ENCODE results near the gene SPATA32.
A peak's percentile ranks its signal among the peaks of the same experiment; 100 is the strongest.

The SPATA32 gene

GRCh38 chr17:45238155-45238774 is 23.6 kb downstream of the SPATA32 start:
- no peaks in the 10 kb centered on the region for H3K9me3 ChIP-seq (ENCODE audit: control insufficient read depth in 5 of 5, low read length in 5 of 5)
- H3K27me3 ChIP-seq (ENCODE audit: control insufficient read depth in 5 of 5, insufficient read depth in 4 of 5, low read length in 5 of 5), result no peaks in the 10 kb centered on the region
- peaks cover 0 to 72% (median 48%) of the 10 kb centered on the region in 5 donors for H3K36me3 ChIP-seq (ENCODE audit: control insufficient read depth in 5 of 5, insufficient read depth in 5 of 5, low read length in 5 of 5)
- no peak overlapping the region for H3K9ac ChIP-seq (ENCODE audit: low read length in 5 of 5)
- H3K4me1 ChIP-seq (ENCODE audit: control insufficient read depth in 5 of 5, insufficient read depth in 5 of 5, low read length in 5 of 5), result peaks cover 0 to 2% (median 0%) of the 10 kb centered on the region in 5 donors
- no peak overlapping the region for H3K27ac ChIP-seq (ENCODE audit: low read depth, low read length)
- H3K4me3 ChIP-seq (ENCODE audit: low read depth in 1 of 5, low read length in 5 of 5), result no peak overlapping the region

GRCh38 chr17:45237686-45238085 is 24.2 kb downstream of the SPATA32 start:
- Histone ChIP-seq H3K27me3 (ENCODE audit: control insufficient read depth in 5 of 5, insufficient read depth in 4 of 5, low read length in 5 of 5) (no peaks in the 10 kb centered on the region), H3K27ac (ENCODE audit: low read depth, low read length) (no peak overlapping the region), H3K9ac (ENCODE audit: low read length in 5 of 5) (no peak overlapping the region), H3K9me3 (ENCODE audit: control insufficient read depth in 5 of 5, low read length in 5 of 5) (no peaks in the 10 kb centered on the region), H3K4me3 (ENCODE audit: low read depth in 1 of 5, low read length in 5 of 5) (no peak overlapping the region), H3K4me1 (ENCODE audit: control insufficient read depth in 5 of 5, insufficient read depth in 5 of 5, low read length in 5 of 5) (peaks cover 0 to 2% (median 0%) of the 10 kb centered on the region in 5 donors), H3K36me3 (ENCODE audit: control insufficient read depth in 5 of 5, insufficient read depth in 5 of 5, low read length in 5 of 5) (peaks cover 0 to 72% (median 44%) of the 10 kb centered on the region in 5 donors)

GRCh38 chr17:45236282-45236606 is 25.6 kb downstream of the SPATA32 start:
- peaks cover 2 to 7% (median 6%) of the 10 kb centered on the region in 5 donors for H3K4me1 ChIP-seq (ENCODE audit: control insufficient read depth in 5 of 5, insufficient read depth in 5 of 5, low read length in 5 of 5)
- H3K27ac ChIP-seq (ENCODE audit: low read depth, low read length), result no peak overlapping the region

GRCh38 chr17:45235416-45236281 is 26.2 kb downstream of the SPATA32 start:
- Histone ChIP-seq H3K4me3 (ENCODE audit: low read depth in 1 of 5, low read length in 5 of 5) (no peak overlapping the region), H3K9ac (ENCODE audit: low read length in 5 of 5) (no peak overlapping the region), H3K9me3 (ENCODE audit: control insufficient read depth in 5 of 5, low read length in 5 of 5) (no peaks in the 10 kb centered on the region), H3K27me3 (ENCODE audit: control insufficient read depth in 5 of 5, insufficient read depth in 4 of 5, low read length in 5 of 5) (no peaks in the 10 kb centered on the region), H3K4me1 (ENCODE audit: control insufficient read depth in 5 of 5, insufficient read depth in 5 of 5, low read length in 5 of 5) (peaks cover 2 to 13% (median 12%) of the 10 kb centered on the region in 5 donors), H3K36me3 (ENCODE audit: control insufficient read depth in 5 of 5, insufficient read depth in 5 of 5, low read length in 5 of 5) (peaks cover 0 to 56% (median 32%) of the 10 kb centered on the region in 5 donors), H3K27ac (ENCODE audit: low read depth, low read length) (no peak overlapping the region)

More at GRCh38 chr17:45236282-45236606, 25.6 kb downstream of the SPATA32 start:
- peaks cover 0 to 62% (median 38%) of the 10 kb centered on the region in 5 donors for H3K36me3 ChIP-seq (ENCODE audit: control insufficient read depth in 5 of 5, insufficient read depth in 5 of 5, low read length in 5 of 5)
- H3K9ac ChIP-seq (ENCODE audit: low read length in 5 of 5), result no peak overlapping the region
- H3K9me3 ChIP-seq (ENCODE audit: control insufficient read depth in 5 of 5, low read length in 5 of 5), result no peaks in the 10 kb centered on the region
- no peak overlapping the region for H3K4me3 ChIP-seq (ENCODE audit: low read depth in 1 of 5, low read length in 5 of 5)
- H3K27me3 ChIP-seq (ENCODE audit: control insufficient read depth in 5 of 5, insufficient read depth in 4 of 5, low read length in 5 of 5), result no peaks in the 10 kb centered on the region

- H3K27ac ChIP-seq (ENCODE audit: low read depth, low read length), result no peak overlapping the region
- no peaks in the 10 kb centered on the region for H3K9me3 ChIP-seq (ENCODE audit: control insufficient read depth in 5 of 5, low read length in 5 of 5)
- H3K9ac ChIP-seq (ENCODE audit: low read length in 5 of 5), result no peak overlapping the region
- peaks cover 0 to 48% (median 28%) of the 10 kb centered on the region in 5 donors for H3K36me3 ChIP-seq (ENCODE audit: control insufficient read depth in 5 of 5, insufficient read depth in 5 of 5, low read length in 5 of 5)
- H3K4me3 ChIP-seq (ENCODE audit: low read depth in 1 of 5, low read length in 5 of 5), result no peak overlapping the region
- H3K27me3 ChIP-seq (ENCODE audit: control insufficient read depth in 5 of 5, insufficient read depth in 4 of 5, low read length in 5 of 5), result no peaks in the 10 kb centered on the region
- H3K4me1 ChIP-seq (ENCODE audit: control insufficient read depth in 5 of 5, insufficient read depth in 5 of 5, low read length in 5 of 5), result peaks cover 2 to 22% (median 21%) of the 10 kb centered on the region in 5 donors
These were observed 27.1 kb downstream of the SPATA32 start for GRCh38 chr17:45234641-45235415.

- Histone ChIP-seq H3K27me3 (ENCODE audit: control insufficient read depth in 5 of 5, insufficient read depth in 4 of 5, low read length in 5 of 5) (no peaks in the 10 kb centered on the region), H3K9ac (ENCODE audit: low read length in 5 of 5) (no peak overlapping the region), H3K4me1 (ENCODE audit: control insufficient read depth in 5 of 5, insufficient read depth in 5 of 5, low read length in 5 of 5) (peaks cover 6 to 34% (median 33%) of the 10 kb centered on the region in 5 donors), H3K36me3 (ENCODE audit: control insufficient read depth in 5 of 5, insufficient read depth in 5 of 5, low read length in 5 of 5) (peaks cover 0 to 39% (median 19%) of the 10 kb centered on the region in 5 donors), H3K9me3 (ENCODE audit: control insufficient read depth in 5 of 5, low read length in 5 of 5) (no peaks in the 10 kb centered on the region), H3K27ac (ENCODE audit: low read depth, low read length) (no peak overlapping the region), H3K4me3 (ENCODE audit: low read depth in 1 of 5, low read length in 5 of 5) (no peak overlapping the region)
These were observed 28.4 kb downstream of the SPATA32 start for GRCh38 chr17:45233423-45233924.

GRCh38 chr17:45232514-45233422 is 29.1 kb downstream of the SPATA32 start:
- H3K4me1 ChIP-seq (ENCODE audit: control insufficient read depth in 5 of 5, insufficient read depth in 5 of 5, low read length in 5 of 5), result peaks cover 10 to 41% (median 40%) of the 10 kb centered on the region in 5 donors

GRCh38 chr17:45231481-45232116 is 30.3 kb downstream of the SPATA32 start:
- Histone ChIP-seq H3K9ac (ENCODE audit: low read length in 5 of 5) (no peak overlapping the region), H3K27ac (ENCODE audit: low read depth, low read length) (peak overlapping the region; percentile 46)

More at GRCh38 chr17:45232514-45233422, 29.1 kb downstream of the SPATA32 start:
- H3K4me3 ChIP-seq (ENCODE audit: low read depth in 1 of 5, low read length in 5 of 5), result no peak overlapping the region
- H3K27ac ChIP-seq (ENCODE audit: low read depth, low read length), result no peak overlapping the region
- no peak overlapping the region for H3K9ac ChIP-seq (ENCODE audit: low read length in 5 of 5)
- no peaks in the 10 kb centered on the region for H3K9me3 ChIP-seq (ENCODE audit: control insufficient read depth in 5 of 5, low read length in 5 of 5)
- H3K36me3 ChIP-seq (ENCODE audit: control insufficient read depth in 5 of 5, insufficient read depth in 5 of 5, low read length in 5 of 5), result peaks cover 0 to 32% (median 17%) of the 10 kb centered on the region in 5 donors
- H3K27me3 ChIP-seq (ENCODE audit: control insufficient read depth in 5 of 5, insufficient read depth in 4 of 5, low read length in 5 of 5), result no peaks in the 10 kb centered on the region

More at GRCh38 chr17:45231481-45232116, 30.3 kb downstream of the SPATA32 start:
- Histone ChIP-seq H3K36me3 (ENCODE audit: control insufficient read depth in 5 of 5, insufficient read depth in 5 of 5, low read length in 5 of 5) (peaks cover 0 to 24% (median 10%) of the 10 kb centered on the region in 5 donors), H3K27me3 (ENCODE audit: control insufficient read depth in 5 of 5, insufficient read depth in 4 of 5, low read length in 5 of 5) (no peaks in the 10 kb centered on the region), H3K4me1 (ENCODE audit: control insufficient read depth in 5 of 5, insufficient read depth in 5 of 5, low read length in 5 of 5) (peaks cover 10 to 53% (median 51%) of the 10 kb centered on the region in 5 donors), H3K9me3 (ENCODE audit: control insufficient read depth in 5 of 5, low read length in 5 of 5) (no peaks in the 10 kb centered on the region), H3K4me3 (ENCODE audit: low read depth in 1 of 5, low read length in 5 of 5) (peak overlapping the region in 1 of 5 donors; percentile 9)

All from subcutaneous abdominal adipose tissue (tissue), 5 donors.